Activated naive CD4-positive, alpha-beta T cell treated with anti-CD3 and anti-CD28 coated beads, Interleukin-2, amount 50 U/mL, for 16 hours (primary cell): Measurements from ENCODE around the gene GSS.

Source experiments
- DNase-seq: peaks from one replicate; pipeline ENCODE4 v3.0.0-alpha.2; 2020

The GSS gene

GRCh38 chr20:34976286-34976685, 20.7 kb upstream of the GSS start:
- DNase-seq = no peak

GRCh38 chr20:34974246-34974645, 18.6 kb upstream of the GSS start:
- DNase-seq = no peak

DNA sequence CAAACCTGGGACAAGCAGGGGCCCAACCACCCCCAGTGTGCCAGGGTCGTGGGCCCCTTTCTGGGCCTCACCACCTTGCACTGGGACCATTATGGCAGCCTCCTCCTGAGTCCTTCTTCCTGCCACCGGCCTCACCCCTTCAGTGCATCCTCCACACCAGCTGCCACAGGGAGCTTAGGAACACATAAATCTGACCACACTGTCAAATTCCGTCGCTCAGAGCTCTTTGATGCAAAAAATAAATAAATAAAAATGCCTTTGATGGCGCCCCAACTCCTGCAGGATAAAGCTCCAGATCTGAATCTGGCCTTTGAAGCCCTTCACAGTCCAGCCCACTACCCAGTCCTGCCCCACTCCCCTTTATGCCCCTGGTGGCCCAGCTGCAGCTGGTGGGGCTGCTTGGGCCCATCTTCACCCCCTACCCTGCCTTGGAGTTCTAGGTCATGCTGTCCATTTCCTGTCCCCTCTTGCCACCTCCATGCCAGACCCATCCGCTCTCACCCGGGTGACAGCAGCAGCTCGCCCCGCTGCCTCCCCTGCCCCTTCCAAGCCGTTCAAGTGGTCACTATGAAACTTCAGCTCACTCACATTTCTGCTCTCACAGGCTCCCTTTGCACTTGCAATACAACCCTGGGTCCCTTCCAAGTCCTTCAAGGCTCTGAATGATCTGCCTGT, 16.1 kb upstream of the GSS start:
- no peak for DNase-seq

DNA sequence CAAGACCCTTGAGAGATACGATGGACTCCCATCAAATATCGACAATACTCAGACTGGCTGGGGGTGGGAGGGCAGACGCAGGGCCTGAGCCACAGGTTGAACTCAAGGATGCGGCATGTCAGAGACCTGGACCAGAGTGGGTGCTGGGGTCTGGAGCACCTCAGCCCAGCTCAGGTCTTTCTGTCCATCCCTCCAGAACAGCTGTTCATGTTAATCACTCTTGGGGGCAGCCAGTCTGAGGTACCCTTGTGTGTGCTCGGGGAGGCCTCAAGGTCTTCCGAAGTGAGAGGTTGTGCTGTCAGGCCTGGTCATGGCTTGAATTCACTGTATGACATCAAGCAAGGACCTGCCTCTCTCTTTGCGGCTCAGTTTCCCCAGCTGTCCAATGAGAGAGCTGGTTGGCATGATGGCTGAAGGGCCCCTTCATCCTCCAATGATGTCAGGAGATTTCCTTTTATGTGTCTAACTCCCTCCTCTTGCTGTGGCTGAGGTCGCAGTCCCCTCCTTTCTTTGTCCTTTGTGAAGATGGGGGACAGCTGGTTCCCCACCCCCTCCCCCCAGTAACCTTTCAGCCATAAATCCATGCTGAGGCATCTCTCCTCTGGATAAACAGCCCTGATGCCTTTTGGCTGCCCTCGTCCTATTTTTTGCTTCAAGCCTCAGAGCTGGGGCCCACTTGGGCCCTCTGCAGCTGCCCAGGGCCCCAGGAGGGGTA, 15.4 kb upstream of the GSS start:
- DNase-seq = no peak

GRCh38 chr20:34970193-34970840, 14.7 kb upstream of the GSS start:
- no peak for DNase-seq

- no peak for DNase-seq
Observed at GRCh38 chr20:34968042-34968775, 12.6 kb upstream of the GSS start.

DNA sequence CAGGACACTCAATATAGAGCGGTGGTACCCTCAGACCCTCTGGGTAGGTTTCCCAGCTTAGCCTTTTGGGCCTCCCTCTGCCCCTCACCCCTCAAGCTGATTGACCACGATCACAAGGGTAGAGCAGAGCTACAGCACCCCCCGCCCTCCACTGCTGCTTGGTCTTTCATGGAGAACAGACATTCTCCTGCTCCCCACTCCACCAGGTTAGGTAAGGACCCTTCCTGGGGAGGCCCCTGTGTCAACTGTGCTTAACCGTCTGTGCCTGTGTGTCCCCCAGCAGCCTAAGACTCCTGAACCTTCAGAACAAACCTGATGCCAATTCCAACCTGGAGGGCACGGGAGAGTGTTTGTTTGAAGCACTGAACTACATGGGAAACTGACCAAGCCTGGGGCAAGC, 11.8 kb upstream of the GSS start:
- no peak for DNase-seq

DNA sequence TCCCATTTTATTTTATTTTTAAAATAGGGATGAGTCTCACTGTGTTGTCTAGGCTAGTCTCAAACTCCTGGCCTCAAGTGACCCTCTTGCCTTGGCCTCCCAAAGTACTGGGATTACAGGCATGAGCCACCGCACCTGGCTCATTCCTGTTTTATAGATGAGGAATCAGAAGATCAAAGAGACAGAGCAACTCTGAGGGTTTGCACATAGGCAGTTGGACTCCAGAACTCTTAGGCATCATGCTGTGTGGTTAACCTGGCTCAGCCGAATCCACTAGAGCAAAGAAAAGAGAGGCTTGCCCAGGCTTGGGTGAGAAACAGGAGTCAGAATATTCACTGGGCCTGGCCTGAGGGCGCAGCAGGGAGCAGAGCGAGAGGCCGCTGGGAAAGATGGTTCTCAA, 9.4 kb upstream of the GSS start:
- DNase-seq = no peak

DNA sequence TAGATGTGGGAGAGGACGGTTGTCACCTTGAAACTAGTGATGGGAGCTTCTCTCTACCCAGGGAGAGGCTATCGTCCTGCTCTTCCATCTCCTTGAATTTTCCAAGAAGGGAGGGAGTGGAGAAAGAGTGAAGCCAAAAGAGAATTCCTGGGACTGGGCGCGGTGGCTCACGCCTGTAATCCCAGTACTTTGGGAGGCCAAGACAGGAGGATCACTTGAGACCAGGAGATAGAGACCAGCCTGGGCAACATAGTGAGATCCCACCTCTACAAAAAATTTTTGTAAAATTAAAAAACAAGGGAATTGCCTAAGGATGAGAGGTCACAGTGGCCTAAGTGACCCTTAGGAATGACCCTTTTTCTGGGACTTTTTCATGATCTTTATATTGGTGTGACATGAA, 8.9 kb upstream of the GSS start:
- no peak for DNase-seq

GRCh38 chr20:34956751-34957472, 1.3 kb upstream of the GSS start:
- no peak for DNase-seq

- DNase-seq = no peak
Observed at GRCh38 chr20:34956041-34956458, 444 bp upstream of the GSS start.

DNA sequence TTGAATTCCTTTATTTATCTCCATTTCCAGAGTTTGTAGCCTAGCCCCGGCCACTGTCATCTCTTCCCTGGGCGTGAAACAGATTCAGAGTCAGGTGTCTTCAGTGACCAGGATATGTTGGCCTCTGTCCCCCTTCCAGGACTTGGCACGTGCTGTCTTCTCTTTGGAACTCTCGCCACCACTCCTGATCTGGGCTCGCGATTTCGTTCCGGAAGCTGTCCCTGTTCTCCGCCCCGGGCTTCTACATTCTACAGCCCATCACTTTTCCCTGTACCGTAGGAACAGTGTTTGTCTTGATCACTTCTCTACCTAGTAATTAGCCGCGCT, 739 bp downstream of the GSS start:
- DNase-seq = no peak

DNA sequence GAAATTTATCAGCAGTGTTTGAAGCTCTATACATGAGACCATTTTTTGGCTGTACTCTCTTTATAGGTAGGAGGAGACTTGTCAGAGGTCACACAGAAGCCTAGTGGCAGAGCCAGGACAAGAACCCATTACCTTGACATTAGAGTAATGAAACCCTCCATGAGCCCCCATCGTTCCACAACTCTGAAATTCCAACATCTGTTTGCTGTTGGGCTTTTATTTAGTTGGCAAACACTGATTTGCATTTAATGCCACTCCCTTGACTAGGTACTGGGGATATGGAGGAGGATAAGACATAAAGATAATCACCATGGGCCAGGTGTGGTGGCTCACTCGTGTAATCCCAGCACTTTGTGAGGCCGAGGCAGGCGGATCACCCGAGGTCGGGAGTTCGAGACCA, 1.6 kb downstream of the GSS start:
- DNase-seq = no peak

GRCh38 chr20:34952671-34953070, 2.9 kb downstream of the GSS start:
- DNase-seq = no peak

GRCh38 chr20:34951652-34952051, 4.0 kb downstream of the GSS start:
- no peak for DNase-seq

GRCh38 chr20:34951252-34951651, 4.4 kb downstream of the GSS start:
- DNase-seq = no peak

DNA sequence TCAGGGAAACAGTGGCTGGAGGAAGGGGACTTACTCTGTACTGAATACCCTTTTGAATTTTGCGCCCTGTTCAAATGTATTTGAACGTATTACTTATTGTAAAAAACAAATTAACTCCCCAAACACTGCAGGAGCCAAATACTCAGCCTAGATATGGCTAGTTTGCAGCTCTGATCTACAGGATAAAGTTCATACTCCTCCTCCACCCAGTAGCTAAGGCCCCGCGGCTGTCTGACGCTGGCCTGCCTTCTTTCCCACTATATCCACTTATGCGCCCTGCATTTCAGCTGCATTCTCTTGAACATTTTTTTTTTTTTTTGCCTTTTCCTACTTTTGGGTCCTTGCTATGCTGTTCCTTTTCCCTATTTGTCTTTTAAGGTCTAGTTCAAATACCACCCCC, 6.5 kb downstream of the GSS start:
- DNase-seq = no peak

- DNase-seq = no peak
Observed at GRCh38 chr20:34948030-34948429, 7.6 kb downstream of the GSS start.

DNA sequence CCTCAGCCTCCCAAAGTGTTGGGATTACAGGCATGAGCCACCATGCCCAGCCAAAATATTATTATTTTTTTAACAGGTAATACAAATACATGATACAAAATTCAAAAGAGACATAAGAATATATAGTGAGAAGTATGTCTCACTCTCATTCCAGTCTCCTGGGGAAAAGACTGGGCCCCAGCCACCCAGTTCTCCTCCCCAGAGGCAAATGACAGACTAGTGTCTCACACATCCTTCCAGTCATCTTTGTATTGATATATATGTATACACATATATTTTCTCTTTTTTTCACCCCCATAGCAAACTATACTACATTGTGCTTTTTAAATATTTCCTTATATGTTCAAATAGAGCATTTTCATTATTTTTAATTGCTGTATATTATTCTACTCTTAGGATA, 8.3 kb downstream of the GSS start:
- no peak for DNase-seq

GRCh38 chr20:34946661-34947060, 8.9 kb downstream of the GSS start:
- no peak for DNase-seq

DNA sequence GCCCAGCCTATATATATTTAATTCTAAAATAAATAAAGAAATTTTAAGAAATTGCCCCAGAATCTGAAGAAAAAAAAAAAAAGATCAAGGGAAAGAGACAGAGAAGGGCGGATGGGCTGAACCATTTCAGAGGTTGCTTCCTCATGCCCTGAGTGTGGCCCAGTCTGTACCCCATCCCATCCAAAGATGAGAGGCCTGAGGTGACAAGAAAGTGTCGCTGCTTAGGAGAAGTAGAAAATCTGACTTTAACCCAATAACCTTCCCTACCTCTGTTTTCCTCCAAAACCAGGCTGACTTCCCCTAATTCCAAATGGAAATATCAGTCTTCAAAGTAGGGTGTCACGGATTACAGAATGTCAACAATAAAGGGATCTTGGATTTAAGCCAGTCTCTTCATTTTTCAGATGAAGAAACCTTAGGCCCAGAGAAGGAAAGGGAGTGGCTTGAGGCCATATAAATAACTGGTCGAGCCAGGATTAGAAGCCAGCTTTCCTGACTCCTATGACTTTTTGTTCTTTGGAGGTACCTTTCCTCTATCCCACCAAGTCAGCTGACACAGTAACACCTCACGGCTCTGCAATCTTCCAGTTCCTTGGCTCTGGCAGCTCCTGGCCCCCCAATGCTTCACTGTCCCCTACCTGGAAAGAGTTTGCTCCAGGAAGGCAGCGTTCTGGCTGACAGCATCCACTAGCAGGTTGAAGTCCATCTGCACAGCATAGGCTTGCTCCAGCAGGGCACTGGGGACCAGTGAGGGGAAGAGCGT, 10.1 kb downstream of the GSS start:
- DNase-seq = no peak

DNA sequence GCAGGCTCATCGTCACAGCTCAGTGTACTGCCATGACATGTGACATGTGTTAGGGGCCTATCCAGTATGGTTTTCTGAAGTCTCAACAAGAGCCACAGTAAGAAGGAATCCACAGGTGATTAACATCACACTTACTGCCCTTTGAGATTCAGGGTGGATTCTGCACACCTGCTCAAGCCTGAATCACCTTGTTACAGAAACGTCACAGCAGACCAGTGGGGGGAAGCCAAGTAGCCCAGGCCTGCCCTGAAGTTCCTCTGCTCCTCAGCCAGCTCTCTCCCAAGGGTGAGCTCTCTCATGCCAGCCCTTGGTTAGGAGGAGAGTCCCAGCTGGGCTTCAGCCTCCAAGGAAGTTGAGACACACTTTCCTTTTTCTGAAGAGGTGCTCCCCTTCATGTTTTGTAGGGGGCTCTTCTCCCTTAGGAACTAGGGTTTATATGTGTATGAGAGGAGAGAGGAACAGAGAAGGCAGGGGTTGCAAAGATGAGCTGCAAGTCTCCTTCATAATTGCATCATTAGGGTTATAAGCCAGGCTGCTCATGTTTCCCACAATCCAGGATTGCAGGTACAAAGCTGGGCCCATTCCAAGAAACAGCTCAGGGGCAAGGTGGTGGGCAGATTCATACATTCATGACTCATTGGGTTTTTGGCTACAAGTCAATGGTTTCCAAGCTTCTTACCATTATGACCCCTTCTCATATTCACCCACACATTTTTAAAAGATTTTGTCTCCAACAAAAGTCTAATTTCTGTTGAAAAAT, 11.6 kb downstream of the GSS start:
- DNase-seq = no peak
